Loucy (cell line): ENCODE data around the gene EMC1.

Experiments
- H2AFZ ChIP-seq: fragments of 200-600 bp; sonication (generic); 2 replicates; pipeline ENCODE4 v1.6.0; 2016; ENCODE audit warnings: antibody characterized with exemption, mild to moderate bottlenecking, low read length, moderate library complexity
- H3F3A ChIP-seq: fragments of 200-600 bp; 2 replicates; pipeline ENCODE4 v1.6.0; 2016; ENCODE audit warnings: antibody characterized with exemption, low read depth, mild to moderate bottlenecking
- H3K27me3 ChIP-seq: fragments of 200-600 bp; sonication (generic); 2 replicates; pipeline ENCODE4 v1.6.1; 2014; ENCODE audit warnings: low read length, mild to moderate bottlenecking; ENCODE audit not compliant: insufficient read depth, poor library complexity, severe bottlenecking
- H3K36me3 ChIP-seq: fragments of 200-600 bp; sonication (generic); 2 replicates; pipeline ENCODE4 v1.6.1; 2016; ENCODE audit warnings: low read length; ENCODE audit not compliant: insufficient read depth
- H3K4me1 ChIP-seq: fragments of 200-600 bp; sonication (generic); 2 replicates; pipeline ENCODE4 v1.5.1; 2014; ENCODE audit warnings: low read length, mild to moderate bottlenecking; ENCODE audit not compliant: insufficient read depth, poor library complexity, severe bottlenecking
- H3K4me2 ChIP-seq: fragments of 200-600 bp; sonication (generic); 2 replicates; pipeline ENCODE4 v1.6.0; 2014; ENCODE audit warnings: antibody characterized with exemption, low read length, low read depth, mild to moderate bottlenecking; ENCODE audit not compliant: poor library complexity, severe bottlenecking
- H3K4me3 ChIP-seq: fragments of 200-600 bp; sonication (generic); 2 replicates; pipeline ENCODE4 v1.5.1; 2014; ENCODE audit warnings: low read length, mild to moderate bottlenecking, mixed read lengths; ENCODE audit not compliant: poor library complexity, severe bottlenecking
- H3K79me2 ChIP-seq: fragments of 200-600 bp; sonication (generic); 2 replicates; pipeline ENCODE4 v1.6.1; 2014; ENCODE audit warnings: low read length; ENCODE audit not compliant: insufficient read depth
- H3K9ac ChIP-seq: fragments of 200-600 bp; sonication (generic); 2 replicates; pipeline ENCODE4 v1.6.0; 2014; ENCODE audit warnings: mild to moderate bottlenecking, low read depth, low read length, moderate library complexity; ENCODE audit not compliant: poor library complexity, severe bottlenecking
- H3K9me2 ChIP-seq: fragments of 200-600 bp; sonication (generic); replicated peaks from 2 replicates; pipeline ENCODE4 v1.6.1; 2016; ENCODE audit warnings: low read depth, low read length, mixed read lengths
- H3K9me3 ChIP-seq: fragments of 200-600 bp; sonication (generic); 2 replicates; pipeline ENCODE4 v1.6.1; 2014; ENCODE audit warnings: mild to moderate bottlenecking, antibody characterized with exemption, low read length, low read depth; ENCODE audit not compliant: insufficient read depth
- H4K20me1 ChIP-seq: fragments of 200-600 bp; sonication (generic); 2 replicates; pipeline ENCODE4 v1.6.0; 2014; ENCODE audit warnings: antibody characterized with exemption, low read length, mild to moderate bottlenecking; ENCODE audit not compliant: insufficient read depth, poor library complexity, severe bottlenecking
- CTCF ChIP-seq: fragments of 200-600 bp; sonication (generic); conservative IDR thresholded peaks from 2 replicates; pipeline ENCODE4 v1.5.1; 2014; ENCODE audit warnings: mild to moderate bottlenecking, antibody characterized with exemption, low read length
- EZH2phosphoT487 ChIP-seq: fragments of 200-600 bp; IDR thresholded peaks from 2 replicates; pipeline ENCODE4 v1.6.1; 2018; ENCODE audit warnings: antibody characterized with exemption, mild to moderate bottlenecking, moderate library complexity, borderline replicate concordance

EMC1 gene

GRCh38 chr1:19240673-19241538 is 10.4 kb downstream of the EMC1 start:
- H3K9ac ChIP-seq, result peak overlapping the region; percentile 72

GRCh38 chr1:19239876-19240275 is 11.4 kb downstream of the EMC1 start:
- Histone ChIP-seq H3K79me2 (no peaks in the 10 kb centered on the region), H3K36me3 (peaks cover 80% of the 10 kb centered on the region; the same call in 1 of the 2 replicates), H3K4me1 (peaks cover 16% of the 10 kb centered on the region), H2AFZ (no peak overlapping the region), H4K20me1 (no peaks in the 10 kb centered on the region), H3K4me2 (peak overlapping the region; percentile 54), H3K9me2 (no peaks in the 10 kb centered on the region), H3K9me3 (no peaks in the 10 kb centered on the region), H3K9ac (peak overlapping the region; percentile 72), H3K4me3 (peak overlapping the region; percentile 28), H3F3A (no peaks in the 10 kb centered on the region; the same call in 1 of the 2 replicates), H3K27me3 (no peaks in the 10 kb centered on the region)
- TF ChIP-seq EZH2phosphoT487, result no peak
- no peak for TF ChIP-seq CTCF

More at GRCh38 chr1:19240673-19241538, 10.4 kb downstream of the EMC1 start:
- no peaks in the 10 kb centered on the region for H3K9me2 ChIP-seq
- no peak overlapping the region for H2AFZ ChIP-seq
- no peaks in the 10 kb centered on the region for H3K27me3 ChIP-seq
- H3K4me3 ChIP-seq, result no peak overlapping the region
- no peaks in the 10 kb centered on the region for H3K79me2 ChIP-seq
- TF ChIP-seq EZH2phosphoT487 (no peak), CTCF (peak; percentile 97)
- no peaks in the 10 kb centered on the region; the same call in 1 of the 2 replicates for H3F3A ChIP-seq
- no peaks in the 10 kb centered on the region for H4K20me1 ChIP-seq
- H3K4me2 ChIP-seq, result peak overlapping the region; percentile 54
- H3K36me3 ChIP-seq, result peaks cover 79% of the 10 kb centered on the region; the same call in 1 of the 2 replicates
- H3K9me3 ChIP-seq, result no peaks in the 10 kb centered on the region
- peaks cover 16% of the 10 kb centered on the region for H3K4me1 ChIP-seq

- Histone ChIP-seq H3K4me1 (no peaks in the 10 kb centered on the region), H2AFZ (no peak overlapping the region), H3K4me3 (no peak overlapping the region), H3K9ac (no peak overlapping the region), H3K9me3 (no peaks in the 10 kb centered on the region), H3K27me3 (no peaks in the 10 kb centered on the region), H3K4me2 (no peak overlapping the region), H3K36me3 (peaks cover 82% of the 10 kb centered on the region; the same call in 1 of the 2 replicates), H3K79me2 (no peaks in the 10 kb centered on the region), H4K20me1 (no peaks in the 10 kb centered on the region), H3F3A (no peaks in the 10 kb centered on the region), H3K9me2 (no peaks in the 10 kb centered on the region)
- TF ChIP-seq EZH2phosphoT487, result no peak
- no peak for TF ChIP-seq CTCF
Measured at GRCh38 chr1:19234224-19234623, 17.1 kb downstream of the EMC1 start.
